HepG2 (cell line): ENCODE data around the gene SIRPA. TPM values are rescaled to one million over a fixed set of nuclear protein-coding genes. Genes with fewer than 3 reads are reported as not detected.

Source experiments
- CREM ChIP-seq, 2 experiments: sonication (generic) in 1 of 2; formaldehyde crosslinking in 1 of 2; IDR thresholded peaks; 2 replicates each; pipeline versions ENCODE4 v1.4.0 to v1.6.1; 2016 to 2020; ENCODE audit warnings: antibody characterized with exemption in 1 of 2, mild to moderate bottlenecking in 1 of 2, missing genetic modification reagents in 1 of 2
- ISL2 ChIP-seq: sonication (generic); formaldehyde crosslinking; IDR thresholded peaks from 2 replicates; pipeline ENCODE4 v1.5.0; 2020; ENCODE audit warnings: missing genetic modification reagents
- JARID2 ChIP-seq: sonication (generic); formaldehyde crosslinking; IDR thresholded peaks from 2 replicates; pipeline ENCODE4 v1.8.1; 2023; ENCODE audit warnings: missing genetic modification reagents, inconsistent platforms; ENCODE audit not compliant: insufficient replicate concordance
- JUN ChIP-seq: sonication (generic); formaldehyde crosslinking; IDR thresholded peaks from 2 replicates; pipeline ENCODE4 v1.4.0; 2020; ENCODE audit warnings: mild to moderate bottlenecking, missing genetic modification reagents
- KIAA2018 ChIP-seq: sonication (generic); formaldehyde crosslinking; IDR thresholded peaks from 2 replicates; pipeline ENCODE4 v1.5.0; 2020; ENCODE audit warnings: mild to moderate bottlenecking, missing genetic modification reagents, borderline replicate concordance
- LBX2 ChIP-seq: sonication (generic); formaldehyde crosslinking; IDR thresholded peaks from 2 replicates; pipeline ENCODE4 v1.5.0; 2020; ENCODE audit warnings: missing genetic modification reagents, mild to moderate bottlenecking, borderline replicate concordance
- PCBP1 ChIP-seq: fragments of 200-400 bp; formaldehyde crosslinking; IDR thresholded peaks from 2 replicates; pipeline ENCODE4 v1.6.1; 2017; ENCODE audit warnings: mild to moderate bottlenecking, low read depth, low read length, borderline replicate concordance
- PHF5A ChIP-seq: IDR thresholded peaks from one replicate; pipeline ENCODE4 v1.6.1; 2018; ENCODE audit warnings: low read depth, missing genetic modification reagents; ENCODE audit not compliant: unreplicated experiment
- POGZ ChIP-seq: sonication (generic); formaldehyde crosslinking; IDR thresholded peaks from 2 replicates; pipeline ENCODE4 v1.4.0; 2020; ENCODE audit warnings: mild to moderate bottlenecking, missing genetic modification reagents
- REXO4 ChIP-seq: sonication (generic); formaldehyde crosslinking; IDR thresholded peaks from 2 replicates; pipeline ENCODE4 v1.8.0; 2022; ENCODE audit warnings: missing genetic modification reagents, mild to moderate bottlenecking, borderline replicate concordance
- THAP8 ChIP-seq: sonication (generic); formaldehyde crosslinking; IDR thresholded peaks from 2 replicates; pipeline ENCODE4 v1.5.1; 2020; ENCODE audit warnings: missing genetic modification reagents, mild to moderate bottlenecking, borderline replicate concordance
- ZBTB49 ChIP-seq: sonication (generic); formaldehyde crosslinking; IDR thresholded peaks from 2 replicates; pipeline ENCODE4 v1.4.0; 2020; ENCODE audit warnings: missing genetic modification reagents, borderline replicate concordance
- ZMYM2 ChIP-seq: sonication (generic); formaldehyde crosslinking; IDR thresholded peaks from 2 replicates; pipeline ENCODE4 v1.8.0; 2022; ENCODE audit warnings: mild to moderate bottlenecking, missing genetic modification reagents
- ZNF839 ChIP-seq: sonication (generic); formaldehyde crosslinking; IDR thresholded peaks from 2 replicates; pipeline ENCODE4 v1.4.0; 2020; ENCODE audit warnings: missing genetic modification reagents, mild to moderate bottlenecking, borderline replicate concordance
- ZNF891 ChIP-seq: sonication (generic); formaldehyde crosslinking; IDR thresholded peaks from 2 replicates; pipeline ENCODE4 v1.5.0; 2020; ENCODE audit warnings: mild to moderate bottlenecking, missing genetic modification reagents
- ZSCAN20 ChIP-seq: sonication (generic); formaldehyde crosslinking; IDR thresholded peaks from 2 replicates; pipeline ENCODE4 v1.4.0; 2020; ENCODE audit warnings: missing genetic modification reagents, mild to moderate bottlenecking, borderline replicate concordance
- polyA plus RNA-seq, 8 experiments: library from polyadenylated mRNA; depleted of rRNA in 3 of 8; stranded (reverse) in 7 of 8; unstranded in 1 of 8; fragments of >200 nt; fragmentation: Illumina TruSeq in 4 of 8; extraction: Trizol in 4 of 8; gene quantifications; 2 replicates each; pipeline versions ENCODE4 v1.2.1 to v1.2.3, GENCODE V29; 2011 to 2016; ENCODE audit warnings: low read depth in 4 of 8, missing spikeins in 1 of 8, mixed read lengths in 1 of 8; ENCODE audit not compliant: insufficient read depth in 1 of 8
- total RNA-seq, 5 experiments: library from RNA; depleted of rRNA; stranded (reverse); fragments of >200 nt; fragmentation: Illumina TruSeq; extraction: Trizol; gene quantifications; 2 replicates each; pipeline ENCODE4 v1.2.3, GENCODE V29; 2016; ENCODE audit warnings: low read depth in 1 of 5

Gene SIRPA
- total and polyA plus RNA-seq, 2 of the 13 experiments (the other 11 are each of a cell fraction or from before 2014, with no cell fraction given): 7.2 to 17.6 TPM

- TF ChIP-seq JUN (CRISPR knock-in tag) (no peak), JARID2 (no peak), PHF5A (CRISPR knock-in tag) (no peak), THAP8 (no peak), ZSCAN20 (no peak), KIAA2018 (CRISPR knock-in tag) (no peak), REXO4 (CRISPR knock-in tag) (no peak), ZNF891 (CRISPR knock-in tag) (no peak), LBX2 (no peak), ISL2 (CRISPR knock-in tag) (no peak), ZMYM2 (CRISPR knock-in tag) (peak; percentile 82), CREM (IDR thresholded peaks at IDR 0.05) (0 out of 2 replicates have a peak, but pooled peaks have one; percentile 21), CREM (CRISPR knock-in tag; IDR thresholded peaks at IDR 0.05) (no peak), POGZ (CRISPR knock-in tag) (no peak), ZNF839 (CRISPR knock-in tag) (no peak), ZBTB49 (CRISPR knock-in tag) (no peak), PCBP1 (peak; percentile 71; the same call in 1 of the 2 replicates)
These were observed 20.6 kb upstream of the SIRPA start (continued) for GRCh38 chr20:1874450-1875182.
